ENCODE measurements around the gene OLFM1.
"Not testable (repeated sequence)": the region's sequence is repeated elsewhere in the genome, so short reads cannot be mapped to it uniquely, and the experiment has no call there.

Gene OLFM1

GRCh38 chr9:135156525-135157510 is 69.3 kb downstream of the OLFM1 start:
- no peak for DNase-seq

GRCh38 chr9:135157856-135158563 is 70.5 kb downstream of the OLFM1 start:
- no peak for DNase-seq

GRCh38 chr9:135158564-135158937 is 71.1 kb downstream of the OLFM1 start:
- DNase-seq = no peak

GRCh38 chr9:135159801-135160200 is 72.3 kb downstream of the OLFM1 start:
- no peak for DNase-seq

- no peak for DNase-seq
Measured at GRCh38 chr9:135160862-135161261, 73.4 kb downstream of the OLFM1 start.

- DNase-seq = not testable (repeated sequence)
Measured at GRCh38 chr9:135162599-135162998, 75.1 kb downstream of the OLFM1 start.

- DNase-seq = no peak
Measured at GRCh38 chr9:135163023-135163780, 75.7 kb downstream of the OLFM1 start.

GRCh38 chr9:135164036-135164435 is 76.6 kb downstream of the OLFM1 start:
- no peak for DNase-seq

- DNase-seq = no peak
Measured at GRCh38 chr9:135165003-135165711, 77.7 kb downstream of the OLFM1 start.

- DNase-seq = no peak
Measured at GRCh38 chr9:135165756-135166519, 78.5 kb downstream of the OLFM1 start.

GRCh38 chr9:135166565-135166964 is 79.1 kb downstream of the OLFM1 start:
- DNase-seq = no peak

GRCh38 chr9:135167356-135167755 is 79.9 kb downstream of the OLFM1 start:
- no peak for DNase-seq

- no peak for DNase-seq
Measured at GRCh38 chr9:135167849-135168655, 80.6 kb downstream of the OLFM1 start.

- DNase-seq = no peak
Measured at GRCh38 chr9:135169709-135170226, 82.3 kb downstream of the OLFM1 start.

- no peak for DNase-seq
Measured at GRCh38 chr9:135170535-135170934, 83.1 kb downstream of the OLFM1 start.
